ENCODE measurements around the gene EFNA5.

Gene EFNA5

GRCh38 chr5:107442452-107442851, 228.3 kb downstream of the EFNA5 start (continued):
- TF ChIP-seq ZNF221 (tag by site-specific recombination; IDR thresholded peaks at IDR 0.05; ENCODE audit: borderline replicate concordance) (no peak), ZBTB8A (tag by site-specific recombination; IDR thresholded peaks at IDR 0.05) (no peak), ZNF580 (tag by site-specific recombination; IDR thresholded peaks at IDR 0.05) (no peak), PRDM1 (tag by site-specific recombination; IDR thresholded peaks at IDR 0.05) (no peak), ZNF211 (tag by site-specific recombination; IDR thresholded peaks at IDR 0.05; ENCODE audit: low read depth) (no peak), ZNF223 (tag by site-specific recombination; IDR thresholded peaks at IDR 0.05) (no peak), ZNF140 (tag by site-specific recombination; IDR thresholded peaks at IDR 0.05) (no peak), SP3 (tag by site-specific recombination; IDR thresholded peaks at IDR 0.05) (no peak), HOXD13 (CRISPR knock-in tag; IDR thresholded peaks at IDR 0.05; ENCODE audit: borderline replicate concordance) (no peak), ZNF514 (tag by site-specific recombination; IDR thresholded peaks at IDR 0.05) (no peak), IKZF3 (tag by site-specific recombination; IDR thresholded peaks at IDR 0.05) (no peak), OVOL3 (tag by site-specific recombination; IDR thresholded peaks at IDR 0.05) (no peak), ZFP69B (tag by site-specific recombination; IDR thresholded peaks at IDR 0.05) (no peak), ZNF18 (tag by site-specific recombination; IDR thresholded peaks at IDR 0.05) (no peak)

GRCh38 chr5:107439832-107440231, 230.9 kb downstream of the EFNA5 start:
- H3K27ac ChIP-seq (ENCODE audit: extremely low read depth, low read depth, low read length): no peak overlapping the region
- H3K4me1 ChIP-seq (ENCODE audit: control insufficient read depth, insufficient read depth, low read length): peaks cover 15% of the 10 kb centered on the region
- no peaks in the 10 kb centered on the region for H3K9me3 ChIP-seq (ENCODE audit: control insufficient read depth, insufficient read depth, low read depth, low read length)
- no peaks in the 10 kb centered on the region for H3K36me3 ChIP-seq (ENCODE audit: control insufficient read depth in 2 of 2, insufficient read depth in 1 of 2, low read length in 2 of 2)
- TF ChIP-seq ZNF610 (tag by site-specific recombination; IDR thresholded peaks at IDR 0.05; ENCODE audit: borderline replicate concordance): 0 out of 2 replicates have a peak, but pooled peaks have one; percentile 20
- TF ChIP-seq ZNF707 (tag by site-specific recombination; IDR thresholded peaks at IDR 0.05): no peak
- no peak for TF ChIP-seq ZNF488 (tag by site-specific recombination; IDR thresholded peaks at IDR 0.05)
- TF ChIP-seq ZNF18 (tag by site-specific recombination; IDR thresholded peaks at IDR 0.05): peak; percentile 50; the same call in 1 of the 2 replicates
- peak; percentile 40; the same call in 1 of the 2 replicates for TF ChIP-seq OSR2 (tag by site-specific recombination; IDR thresholded peaks at IDR 0.05)
- peak; percentile 60 for TF ChIP-seq PRDM4 (tag by site-specific recombination; IDR thresholded peaks at IDR 0.05)
- peak; percentile 77 for TF ChIP-seq PRDM6 (tag by site-specific recombination; IDR thresholded peaks at IDR 0.05)
- no peak for TF ChIP-seq ZNF292 (tag by site-specific recombination; IDR thresholded peaks at IDR 0.05; ENCODE audit: borderline replicate concordance, low read depth)
- no peak for TF ChIP-seq RBAK (tag by site-specific recombination; IDR thresholded peaks at IDR 0.05)
- H3K4me3 ChIP-seq (ENCODE audit: low read depth, low read length): no peak overlapping the region
- CTCF ChIA-PET: interaction anchor here (0.6 kb wide), 2 partner anchors 12 to 27 kb away, joined by 3 read pairs; no protein-coding TSS in a partner anchor
- POLR2A ChIA-PET: no interaction called here

Measured in HEK293 (cell line).